NCI-H1694 treated with DMSO at 0.1 percent for 48 hours (cell line): ENCODE measurements around the gene SERPINI2.
"Not testable (repeated sequence)": the region's sequence is repeated elsewhere in the genome, so short reads cannot be mapped to it uniquely, and the experiment has no call there.

Source experiments
- DNase-seq: peaks from one replicate; lab custom pipeline; 2025; lab: John Stamatoyannopoulos, UW

The SERPINI2 gene

GRCh38 chr3:167450195-167450594 lies 23.6 kb downstream of the SERPINI2 start:
- no peak for DNase-seq

- DNase-seq: no peak
Measured at GRCh38 chr3:167445491-167445890, 28.4 kb downstream of the SERPINI2 start.

GRCh38 chr3:167441256-167441655 lies 32.6 kb downstream of the SERPINI2 start:
- no peak for DNase-seq

- no peak for DNase-seq
Measured at GRCh38 chr3:167437428-167438139, 36.3 kb downstream of the SERPINI2 start.

- DNase-seq: not testable (repeated sequence)
Measured at GRCh38 chr3:167426962-167427361, 46.9 kb downstream of the SERPINI2 start.

GRCh38 chr3:167422396-167422795 lies 51.4 kb downstream of the SERPINI2 start:
- not testable (repeated sequence) for DNase-seq

- no peak for DNase-seq
Measured at GRCh38 chr3:167409611-167410010, 64.2 kb downstream of the SERPINI2 start.

- DNase-seq: peak; percentile 16
Measured at GRCh38 chr3:167406876-167407492, 66.9 kb downstream of the SERPINI2 start.

- DNase-seq: no peak
Measured at GRCh38 chr3:167397826-167398225, 76.0 kb downstream of the SERPINI2 start.

GRCh38 chr3:167396075-167396474 lies 77.8 kb downstream of the SERPINI2 start:
- DNase-seq: no peak

- DNase-seq: no peak
Measured at GRCh38 chr3:167394003-167394402, 79.8 kb downstream of the SERPINI2 start.
